Measurements from ENCODE around the gene PDE11A. TPM values are rescaled to one million over a fixed set of nuclear protein-coding genes. Genes with fewer than 3 reads are reported as not detected.

PDE11A gene
- polyA plus RNA-seq, 2 of the 4 experiments (the other 2 are of a cell fraction), result 3.6 to 5.6 TPM

GRCh38 chr2:177731384-177731783 is 341.2 kb downstream of the PDE11A start:
- WGBS (ENCODE audit: missing lambda C conversion rate), result 51% methylated on average over 3 of the region's 3 CpGs
- FAIRE-seq, result no peak

GRCh38 chr2:177730792-177731191 is 341.8 kb downstream of the PDE11A start:
- no peak for ATAC-seq

More at GRCh38 chr2:177731384-177731783, 341.2 kb downstream of the PDE11A start:
- TF ChIP-seq NFE2L2 (conservative IDR thresholded peaks at IDR 0.05; ENCODE audit: low read length) (no peak), HES2 (IDR thresholded peaks at IDR 0.05) (no peak), HEYL (CRISPR knock-in tag; IDR thresholded peaks at IDR 0.05) (no peak), HOXA7 (CRISPR knock-in tag; IDR thresholded peaks at IDR 0.05) (no peak), POLR2A (IDR thresholded peaks at IDR 0.05; ENCODE audit: low read length) (no peak), MAFK (IDR thresholded peaks at IDR 0.05; ENCODE audit: partially characterized antibody) (no peak), MAX (IDR thresholded peaks at IDR 0.05) (no peak), FOSL2 (IDR thresholded peaks at IDR 0.05) (no peak), FOSL2 (CRISPR knock-in tag; IDR thresholded peaks at IDR 0.05) (no peak), SMC3 (IDR thresholded peaks at IDR 0.05) (no peak)
- POLR2A ChIA-PET, result no interaction called here
- Histone ChIP-seq H3K4me3 (no peak overlapping the region), H3K4me1 (no peaks in the 10 kb centered on the region), H3K27ac (no peak overlapping the region), H3K4me2 (no peak overlapping the region), H3K9me3 (no peaks in the 10 kb centered on the region)
- no peak for DNase-seq (ENCODE audit: low read depth in 1 of 2, low spot score in 1 of 2)
- ATAC-seq, result no peak
- CTCF ChIA-PET, result interaction anchor here (0.7 to 1.0 kb wide), 2 partner anchors 11 to 583 kb away, joined by 3 read pairs; no protein-coding TSS in a partner anchor

GRCh38 chr2:177730363-177730762 is 342.2 kb downstream of the PDE11A start:
- Histone ChIP-seq H3K4me2 (no peak overlapping the region), H3K4me1 (no peaks in the 10 kb centered on the region), H3K27ac (no peak overlapping the region), H3K4me3 (no peak overlapping the region), H3K9me3 (no peaks in the 10 kb centered on the region)
- no peak for DNase-seq (ENCODE audit: low read depth in 1 of 2, low spot score in 1 of 2)
- 75% methylated on average over 3 of the region's 3 CpGs for WGBS (ENCODE audit: missing lambda C conversion rate)
- no peak for ATAC-seq
- POLR2A ChIA-PET, result no interaction called here
- CTCF ChIA-PET, result interaction anchor here (1.5 kb wide), 1 partner anchor 12 kb away, joined by 3 read pairs; no protein-coding TSS in a partner anchor
- FAIRE-seq, result no peak
- TF ChIP-seq ELK1 (IDR thresholded peaks at IDR 0.05; ENCODE audit: low read depth, low read length) (no peak), KDM1A (IDR thresholded peaks at IDR 0.05; ENCODE audit: low read depth) (no peak), ZC3H11A (IDR thresholded peaks at IDR 0.05) (no peak), POLR2A (IDR thresholded peaks at IDR 0.05; ENCODE audit: low read length) (no peak), EHMT2 (IDR thresholded peaks at IDR 0.05; ENCODE audit: low read depth) (no peak), FOSB (CRISPR knock-in tag; IDR thresholded peaks at IDR 0.05) (no peak), CHD2 (IDR thresholded peaks at IDR 0.05; ENCODE audit: low read length, partially characterized antibody) (no peak), BCL3 (IDR thresholded peaks at IDR 0.05) (no peak)

More at GRCh38 chr2:177730792-177731191, 341.8 kb downstream of the PDE11A start:
- H3K4me2 ChIP-seq, result no peak overlapping the region
- H3K4me3 ChIP-seq, result no peak overlapping the region
- no peak overlapping the region for H3K27ac ChIP-seq
- 50% methylated on average over 2 of the region's 2 CpGs for WGBS (ENCODE audit: missing lambda C conversion rate)
- CTCF ChIA-PET, result interaction anchor here (0.7 to 1.5 kb wide), 2 partner anchors 11 to 12 kb away, joined by 3 read pairs; no protein-coding TSS in a partner anchor
- H3K9me3 ChIP-seq, result no peaks in the 10 kb centered on the region
- POLR2A ChIA-PET, result no interaction called here
- DNase-seq (ENCODE audit: low read depth in 1 of 2, low spot score in 1 of 2) (no peak), FAIRE-seq (no peak)
- TF ChIP-seq ESRRA (IDR thresholded peaks at IDR 0.05; ENCODE audit: borderline replicate concordance, low read length), result no peak
- no peak for TF ChIP-seq MYC (IDR thresholded peaks at IDR 0.05; ENCODE audit: borderline replicate concordance, low read length)
- no peak for TF ChIP-seq EHMT2 (IDR thresholded peaks at IDR 0.05; ENCODE audit: low read depth)
- TF ChIP-seq CEBPB (IDR thresholded peaks at IDR 0.05), result no peak
- TF ChIP-seq ZFP36 (IDR thresholded peaks at IDR 0.05; ENCODE audit: borderline replicate concordance, partially characterized antibody), result no peak
- TF ChIP-seq MAZ (IDR thresholded peaks at IDR 0.05; ENCODE audit: borderline replicate concordance, low read depth, low read length), result no peak
- TF ChIP-seq FOSL2 (IDR thresholded peaks at IDR 0.05), result no peak
- no peak for TF ChIP-seq FOSL2 (CRISPR knock-in tag; IDR thresholded peaks at IDR 0.05)
- no peak for TF ChIP-seq POLR2AphosphoS2 (conservative IDR thresholded peaks at IDR 0.05; ENCODE audit: low read length)
- no peak for TF ChIP-seq RCOR1 (IDR thresholded peaks at IDR 0.05; ENCODE audit: low read depth, low read length)
- no peak for TF ChIP-seq POLR2A (IDR thresholded peaks at IDR 0.05; ENCODE audit: low read length)
- no peak for TF ChIP-seq ZC3H11A (IDR thresholded peaks at IDR 0.05)
- no peak for TF ChIP-seq BHLHE40 (IDR thresholded peaks at IDR 0.05; ENCODE audit: low read depth, low read length)
- TF ChIP-seq MAX (IDR thresholded peaks at IDR 0.05), result no peak
- no peak for TF ChIP-seq BCL3 (IDR thresholded peaks at IDR 0.05)
- TF ChIP-seq NR3C1 (IDR thresholded peaks at IDR 0.05), result no peak
- no peaks in the 10 kb centered on the region for H3K4me1 ChIP-seq

Data from A549 (cell line).